A549 (cell line): ENCODE measurements around the gene UVRAG.

Experiments
- EP300 ChIP-seq, 2 experiments: fragments of >200 bp; sonication (Bioruptor Twin); formaldehyde crosslinking; IDR thresholded peaks; 2 replicates in 1 of 2; 3 replicates in 1 of 2; pipeline ENCODE4 v1.6.1; 2016 to 2017
- HDAC2 ChIP-seq: fragments of 200-600 bp; sonication (generic); IDR thresholded peaks from 2 replicates; pipeline ENCODE4 v1.6.1; 2016
- HOXB5 ChIP-seq: fragments of 250-450 bp; sonication (Bioruptor Pico); IDR thresholded peaks from 2 replicates; pipeline ENCODE4 v1.5.0; 2020; ENCODE audit warnings: mild to moderate bottlenecking, moderate library complexity
- RFX5 ChIP-seq: fragments of 450-650 bp; IDR thresholded peaks from 2 replicates; pipeline ENCODE4 v1.7.1; 2014; ENCODE audit warnings: antibody characterized with exemption, mild to moderate bottlenecking, moderate library complexity
- TF ChIP-seq, protein P1 (sequence below): fragments of >200 bp; sonication (Bioruptor Twin); formaldehyde crosslinking; IDR thresholded peaks from 3 replicates; pipeline ENCODE4 v1.5.1; 2016
- TF ChIP-seq, protein P2 (sequence below): fragments of 200-600 bp; sonication (generic); IDR thresholded peaks from 2 replicates; pipeline ENCODE4 v1.6.1; 2016; ENCODE audit warnings: antibody characterized with exemption, mild to moderate bottlenecking, moderate library complexity
- TF ChIP-seq, protein P3 (sequence below): IDR thresholded peaks from 2 replicates; pipeline ENCODE4 v1.6.1; 2012
- TF ChIP-seq, protein P4 (sequence below): IDR thresholded peaks from 2 replicates; pipeline ENCODE4 v1.6.1; 2012

DNA sequence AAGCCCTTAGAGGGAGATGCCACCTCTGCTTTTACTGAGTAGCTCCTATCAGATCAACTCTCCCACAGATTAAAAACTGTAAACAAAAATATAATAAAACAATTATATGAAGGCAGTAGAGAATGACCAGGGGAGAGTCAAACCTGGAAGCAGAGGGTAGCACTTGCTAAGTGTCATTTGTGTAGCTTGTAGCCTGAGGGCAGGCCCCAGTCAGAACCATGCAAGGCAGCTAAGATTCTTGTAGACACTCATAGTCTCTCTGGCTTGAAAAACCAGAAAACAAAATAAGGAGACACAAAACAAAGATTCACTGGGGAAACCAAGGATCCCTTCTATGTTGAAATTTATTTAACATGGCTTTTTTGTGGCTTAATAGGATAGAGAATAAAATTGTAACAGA lies 280.9 kb downstream of the UVRAG start:
- TF ChIP-seq EP300 (IDR thresholded peaks at IDR 0.05): no peak
- TF ChIP-seq, protein P1, sequence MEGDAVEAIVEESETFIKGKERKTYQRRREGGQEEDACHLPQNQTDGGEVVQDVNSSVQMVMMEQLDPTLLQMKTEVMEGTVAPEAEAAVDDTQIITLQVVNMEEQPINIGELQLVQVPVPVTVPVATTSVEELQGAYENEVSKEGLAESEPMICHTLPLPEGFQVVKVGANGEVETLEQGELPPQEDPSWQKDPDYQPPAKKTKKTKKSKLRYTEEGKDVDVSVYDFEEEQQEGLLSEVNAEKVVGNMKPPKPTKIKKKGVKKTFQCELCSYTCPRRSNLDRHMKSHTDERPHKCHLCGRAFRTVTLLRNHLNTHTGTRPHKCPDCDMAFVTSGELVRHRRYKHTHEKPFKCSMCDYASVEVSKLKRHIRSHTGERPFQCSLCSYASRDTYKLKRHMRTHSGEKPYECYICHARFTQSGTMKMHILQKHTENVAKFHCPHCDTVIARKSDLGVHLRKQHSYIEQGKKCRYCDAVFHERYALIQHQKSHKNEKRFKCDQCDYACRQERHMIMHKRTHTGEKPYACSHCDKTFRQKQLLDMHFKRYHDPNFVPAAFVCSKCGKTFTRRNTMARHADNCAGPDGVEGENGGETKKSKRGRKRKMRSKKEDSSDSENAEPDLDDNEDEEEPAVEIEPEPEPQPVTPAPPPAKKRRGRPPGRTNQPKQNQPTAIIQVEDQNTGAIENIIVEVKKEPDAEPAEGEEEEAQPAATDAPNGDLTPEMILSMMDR: no peak
- no peak for TF ChIP-seq HOXB5 (CRISPR knock-in tag)
- no peak for TF ChIP-seq RFX5
- TF ChIP-seq, protein P2, sequence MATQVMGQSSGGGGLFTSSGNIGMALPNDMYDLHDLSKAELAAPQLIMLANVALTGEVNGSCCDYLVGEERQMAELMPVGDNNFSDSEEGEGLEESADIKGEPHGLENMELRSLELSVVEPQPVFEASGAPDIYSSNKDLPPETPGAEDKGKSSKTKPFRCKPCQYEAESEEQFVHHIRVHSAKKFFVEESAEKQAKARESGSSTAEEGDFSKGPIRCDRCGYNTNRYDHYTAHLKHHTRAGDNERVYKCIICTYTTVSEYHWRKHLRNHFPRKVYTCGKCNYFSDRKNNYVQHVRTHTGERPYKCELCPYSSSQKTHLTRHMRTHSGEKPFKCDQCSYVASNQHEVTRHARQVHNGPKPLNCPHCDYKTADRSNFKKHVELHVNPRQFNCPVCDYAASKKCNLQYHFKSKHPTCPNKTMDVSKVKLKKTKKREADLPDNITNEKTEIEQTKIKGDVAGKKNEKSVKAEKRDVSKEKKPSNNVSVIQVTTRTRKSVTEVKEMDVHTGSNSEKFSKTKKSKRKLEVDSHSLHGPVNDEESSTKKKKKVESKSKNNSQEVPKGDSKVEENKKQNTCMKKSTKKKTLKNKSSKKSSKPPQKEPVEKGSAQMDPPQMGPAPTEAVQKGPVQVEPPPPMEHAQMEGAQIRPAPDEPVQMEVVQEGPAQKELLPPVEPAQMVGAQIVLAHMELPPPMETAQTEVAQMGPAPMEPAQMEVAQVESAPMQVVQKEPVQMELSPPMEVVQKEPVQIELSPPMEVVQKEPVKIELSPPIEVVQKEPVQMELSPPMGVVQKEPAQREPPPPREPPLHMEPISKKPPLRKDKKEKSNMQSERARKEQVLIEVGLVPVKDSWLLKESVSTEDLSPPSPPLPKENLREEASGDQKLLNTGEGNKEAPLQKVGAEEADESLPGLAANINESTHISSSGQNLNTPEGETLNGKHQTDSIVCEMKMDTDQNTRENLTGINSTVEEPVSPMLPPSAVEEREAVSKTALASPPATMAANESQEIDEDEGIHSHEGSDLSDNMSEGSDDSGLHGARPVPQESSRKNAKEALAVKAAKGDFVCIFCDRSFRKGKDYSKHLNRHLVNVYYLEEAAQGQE: no peak
- TF ChIP-seq, protein P3, sequence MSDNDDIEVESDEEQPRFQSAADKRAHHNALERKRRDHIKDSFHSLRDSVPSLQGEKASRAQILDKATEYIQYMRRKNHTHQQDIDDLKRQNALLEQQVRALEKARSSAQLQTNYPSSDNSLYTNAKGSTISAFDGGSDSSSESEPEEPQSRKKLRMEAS: no peak
- TF ChIP-seq HDAC2: no peak
- TF ChIP-seq, protein P4, sequence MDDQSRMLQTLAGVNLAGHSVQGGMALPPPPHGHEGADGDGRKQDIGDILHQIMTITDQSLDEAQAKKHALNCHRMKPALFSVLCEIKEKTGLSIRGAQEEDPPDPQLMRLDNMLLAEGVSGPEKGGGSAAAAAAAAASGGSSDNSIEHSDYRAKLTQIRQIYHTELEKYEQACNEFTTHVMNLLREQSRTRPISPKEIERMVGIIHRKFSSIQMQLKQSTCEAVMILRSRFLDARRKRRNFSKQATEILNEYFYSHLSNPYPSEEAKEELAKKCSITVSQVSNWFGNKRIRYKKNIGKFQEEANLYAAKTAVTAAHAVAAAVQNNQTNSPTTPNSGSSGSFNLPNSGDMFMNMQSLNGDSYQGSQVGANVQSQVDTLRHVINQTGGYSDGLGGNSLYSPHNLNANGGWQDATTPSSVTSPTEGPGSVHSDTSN: no peak
